EL (cell line): ENCODE measurements around the gene RHO.
"Not testable (repeated sequence)": the region's sequence is repeated elsewhere in the genome, so short reads cannot be mapped to it uniquely, and the experiment has no call there.

ENCODE experiments used
- DNase-seq: peaks from one replicate; pipeline ENCODE4 v3.0.0-alpha.2; 2016

The RHO gene

DNA sequence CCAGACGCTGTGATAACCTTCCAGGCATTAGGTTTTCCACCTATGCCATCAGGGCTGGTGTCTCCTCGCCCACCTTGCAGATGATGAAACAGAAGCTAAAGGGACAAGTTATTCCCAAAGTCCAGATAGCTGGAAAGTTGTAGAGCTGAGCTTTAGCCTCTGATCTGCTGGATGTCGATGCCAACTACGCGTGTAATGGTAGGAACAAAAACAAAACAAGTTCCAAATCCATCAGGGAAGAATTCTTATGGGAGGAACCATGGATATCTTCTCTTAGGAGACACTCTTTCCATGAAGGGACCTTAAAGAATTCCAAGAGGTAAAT is 28.1 kb upstream of the RHO start:
- DNase-seq, result no peak

DNA sequence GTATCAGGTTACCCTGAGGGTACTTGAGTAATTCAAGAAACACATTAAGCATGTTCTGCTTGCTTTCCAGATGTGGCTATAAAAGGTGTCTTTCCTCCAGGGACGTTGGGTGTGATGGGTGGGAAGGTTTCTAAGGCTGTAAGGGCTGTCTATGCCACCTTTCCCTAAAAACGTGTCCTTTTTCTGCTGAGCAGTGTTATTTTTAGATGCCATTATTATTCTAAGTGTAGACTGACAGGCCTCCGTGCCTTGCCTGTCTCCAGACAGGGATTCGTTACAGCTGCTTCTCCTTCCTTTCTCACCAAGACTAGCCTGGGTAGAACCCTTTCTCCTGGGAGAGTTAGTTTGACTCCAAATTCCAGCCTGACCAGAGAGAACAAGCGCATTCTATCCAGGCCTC is 26.8 kb upstream of the RHO start:
- no peak for DNase-seq

DNA sequence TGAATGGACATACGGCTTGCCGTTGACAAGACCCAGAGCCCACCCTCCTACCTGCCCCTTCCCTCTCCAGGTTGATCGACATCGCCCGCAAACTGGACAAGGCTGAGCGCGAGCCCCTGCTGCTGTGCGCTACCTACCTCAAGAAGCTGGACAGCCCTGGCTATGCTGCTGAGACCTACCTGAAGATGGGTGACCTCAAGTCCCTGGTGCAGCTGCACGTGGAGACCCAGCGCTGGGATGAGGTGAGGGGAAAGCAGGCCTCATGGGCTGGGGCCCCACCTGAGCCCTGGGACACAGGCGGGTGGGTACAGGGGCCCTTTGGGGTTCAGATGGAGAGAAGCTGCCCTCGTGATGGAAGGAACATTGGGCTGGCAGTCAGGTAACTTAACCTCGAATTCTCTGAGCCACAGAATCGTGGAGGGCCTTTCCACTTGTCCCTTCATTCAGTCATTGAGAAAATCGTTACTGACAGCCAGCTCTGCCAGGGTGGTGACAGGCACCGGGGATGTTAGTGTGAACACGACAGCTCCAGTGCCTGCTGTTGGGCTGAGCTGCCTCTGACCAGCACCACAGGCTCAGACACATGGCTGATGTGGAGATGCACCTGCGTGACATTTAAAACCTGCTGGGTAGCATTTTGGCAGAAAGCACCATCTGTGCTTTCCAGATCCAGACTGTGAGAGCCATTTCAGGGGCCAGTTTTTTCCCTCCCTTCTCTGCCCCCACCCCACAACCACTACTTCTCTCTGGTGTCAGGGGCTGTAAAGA is 25.6 kb upstream of the RHO start:
- DNase-seq, result no peak

DNA sequence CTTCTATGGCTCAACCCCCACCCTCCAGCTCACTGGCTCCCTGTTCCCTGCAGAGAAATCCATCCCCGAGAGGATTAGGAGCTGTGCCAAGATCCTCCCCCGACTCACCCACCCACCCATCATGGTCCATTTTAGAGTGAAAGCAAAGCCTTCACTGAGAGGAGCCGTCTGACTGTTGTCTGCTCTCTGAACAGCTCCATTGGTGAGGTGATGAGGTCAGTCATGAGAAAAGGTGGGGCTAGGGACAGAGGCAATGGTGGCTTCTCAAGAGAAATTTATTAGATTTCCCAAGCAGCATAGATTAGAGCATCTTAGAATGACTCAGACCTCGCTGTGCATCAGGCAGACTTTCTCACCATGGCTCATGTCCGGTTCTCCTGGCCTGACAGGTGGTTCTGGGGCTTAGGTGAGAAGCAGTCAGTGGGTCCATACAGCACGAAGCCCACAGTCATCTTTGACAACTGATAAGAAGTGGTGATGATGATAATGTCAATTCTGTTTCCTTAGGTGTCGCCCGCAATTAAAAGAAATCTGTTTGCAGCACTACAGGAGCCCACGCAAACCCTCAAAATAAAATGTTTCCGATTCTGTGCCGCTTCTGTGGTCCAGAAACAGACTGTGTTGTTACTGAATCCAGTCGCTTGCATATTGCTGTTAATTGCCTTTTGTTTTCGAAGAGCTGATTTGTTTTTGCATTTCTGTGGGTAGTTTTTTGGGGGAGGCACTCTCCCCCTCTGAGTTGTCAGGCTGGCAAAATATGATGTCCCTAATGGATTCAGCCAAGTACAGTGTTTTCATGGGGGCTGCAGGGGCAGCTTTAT is 24.8 kb upstream of the RHO start:
- DNase-seq, result no peak

GRCh38 chr3:129504471-129505100 is 23.9 kb upstream of the RHO start:
- no peak for DNase-seq

DNA sequence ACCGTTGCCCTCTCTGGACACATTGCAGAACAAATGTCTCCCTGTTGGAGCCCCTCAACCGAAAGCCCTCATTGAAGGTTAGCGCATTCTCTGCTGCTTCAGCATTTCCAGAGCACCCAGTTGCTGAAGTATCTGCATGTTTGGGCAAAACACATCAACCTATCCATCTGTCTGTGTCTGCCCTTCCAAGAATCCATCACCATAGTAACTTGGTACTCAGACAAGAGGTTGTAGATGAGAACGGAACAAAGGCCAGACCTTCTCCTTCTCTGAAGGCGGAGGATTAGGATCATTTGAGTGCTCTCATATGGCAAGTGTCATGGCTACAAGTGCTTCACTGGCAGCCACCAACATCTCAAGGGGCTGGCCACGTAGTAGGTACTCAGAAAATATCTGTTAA is 23.1 kb upstream of the RHO start:
- DNase-seq, result no peak

GRCh38 chr3:129506231-129506742 is 22.2 kb upstream of the RHO start:
- no peak for DNase-seq

DNA sequence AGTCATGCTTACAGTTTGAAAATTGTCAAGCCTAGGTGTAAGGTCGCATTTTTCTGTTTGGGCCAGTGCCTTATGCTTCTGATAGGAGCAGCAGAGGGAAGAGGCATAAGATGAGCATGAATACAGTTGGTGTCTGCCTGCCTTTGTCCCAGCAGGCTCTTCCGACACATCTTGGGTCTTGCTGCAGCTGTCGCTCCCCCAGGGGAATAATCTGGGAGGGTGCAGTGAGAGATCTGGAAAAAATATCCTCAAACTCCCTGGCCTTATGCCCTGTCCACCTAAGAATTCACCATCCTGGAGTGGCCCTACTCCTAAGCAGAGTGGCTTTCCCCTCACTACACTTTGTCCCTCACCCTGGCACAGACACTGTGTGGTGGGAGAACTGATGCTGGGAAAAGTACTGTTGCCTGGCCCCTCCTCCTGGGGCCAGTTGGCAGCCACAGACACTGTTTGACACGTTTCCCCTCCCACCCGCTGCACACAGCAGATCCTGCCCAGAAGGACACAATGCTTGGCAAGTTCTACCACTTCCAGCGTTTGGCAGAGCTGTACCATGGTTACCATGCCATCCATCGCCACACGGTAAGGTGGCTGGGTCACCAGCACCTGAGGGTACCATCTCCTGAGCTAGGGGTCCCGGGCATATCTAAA is 21.1 kb upstream of the RHO start:
- no peak for DNase-seq

DNA sequence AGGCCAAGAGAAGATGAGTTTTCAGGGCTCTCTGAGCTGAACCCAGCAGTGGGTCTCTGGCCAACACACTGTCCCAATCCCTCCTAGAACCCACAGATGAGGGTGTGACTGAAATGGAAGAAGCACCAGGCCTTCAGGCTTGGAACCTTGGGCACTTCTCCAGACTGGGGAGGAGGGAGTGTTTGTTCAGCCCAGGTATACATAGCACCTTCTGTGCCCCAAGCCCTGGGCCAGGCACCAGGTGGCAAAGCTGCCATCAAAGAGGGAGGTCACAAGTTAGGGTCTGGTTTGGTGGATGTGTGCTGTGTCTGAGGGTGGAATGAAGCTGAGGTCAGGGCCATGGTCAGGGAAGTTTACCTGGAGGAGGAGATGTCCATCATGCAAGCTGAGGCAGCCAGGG is 15.8 kb upstream of the RHO start:
- DNase-seq, result no peak

- DNase-seq, result no peak
Measured at GRCh38 chr3:129513705-129514104, 14.7 kb upstream of the RHO start.

DNA sequence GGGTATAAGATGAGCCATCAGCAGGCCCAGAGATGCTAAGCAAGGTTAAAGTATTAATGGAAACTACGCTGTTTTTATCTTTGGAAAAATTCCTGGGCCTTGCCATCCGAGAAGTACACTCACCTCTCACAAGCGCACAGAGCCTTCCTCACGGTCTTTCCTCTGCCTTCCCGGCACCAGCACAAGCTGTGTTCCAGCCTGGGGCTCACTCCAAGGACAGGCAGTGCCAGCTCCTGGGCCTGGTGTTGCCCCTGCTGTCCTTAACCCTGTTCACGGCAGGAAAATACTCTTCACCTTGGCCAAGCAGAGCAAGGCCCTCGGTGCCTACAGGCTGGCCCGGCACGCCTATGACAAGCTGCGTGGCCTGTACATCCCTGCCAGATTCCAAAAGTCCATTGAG is 14.3 kb upstream of the RHO start:
- DNase-seq, result no peak

GRCh38 chr3:129514563-129514962 is 13.9 kb upstream of the RHO start:
- no peak for DNase-seq

DNA sequence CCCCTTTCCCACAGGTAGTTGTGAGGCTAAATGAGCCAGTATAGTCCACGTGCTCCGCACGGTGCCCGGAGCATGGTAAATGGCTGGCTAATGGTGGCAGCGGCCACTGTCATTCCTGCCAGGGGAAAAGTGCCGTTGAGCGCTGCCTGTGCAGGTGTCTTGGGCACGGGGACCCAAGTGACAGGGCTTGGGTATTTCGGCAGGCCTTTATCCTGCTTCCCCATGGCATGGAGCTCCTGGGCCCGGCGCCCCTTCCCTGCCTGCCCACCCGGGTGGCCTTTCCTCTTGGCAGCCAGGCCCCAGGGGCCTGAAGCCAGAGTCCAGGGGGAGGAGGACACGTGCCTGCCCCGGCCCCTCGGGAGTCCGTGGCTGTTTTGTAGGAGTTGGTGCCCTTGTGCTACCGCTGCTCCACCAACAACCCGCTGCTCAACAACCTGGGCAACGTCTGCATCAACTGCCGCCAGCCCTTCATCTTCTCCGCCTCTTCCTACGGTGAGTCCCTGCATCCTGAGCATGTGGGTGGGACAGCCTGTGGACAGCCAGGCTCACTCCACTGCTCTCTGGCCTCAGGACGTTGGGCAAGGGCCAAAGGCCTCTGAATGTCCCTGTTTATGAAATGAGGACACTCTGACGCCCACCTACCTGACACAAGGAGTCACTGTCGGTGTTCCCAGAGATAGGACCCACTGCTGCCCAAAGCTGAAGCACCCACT is 13.2 kb upstream of the RHO start:
- DNase-seq, result not testable (repeated sequence)

DNA sequence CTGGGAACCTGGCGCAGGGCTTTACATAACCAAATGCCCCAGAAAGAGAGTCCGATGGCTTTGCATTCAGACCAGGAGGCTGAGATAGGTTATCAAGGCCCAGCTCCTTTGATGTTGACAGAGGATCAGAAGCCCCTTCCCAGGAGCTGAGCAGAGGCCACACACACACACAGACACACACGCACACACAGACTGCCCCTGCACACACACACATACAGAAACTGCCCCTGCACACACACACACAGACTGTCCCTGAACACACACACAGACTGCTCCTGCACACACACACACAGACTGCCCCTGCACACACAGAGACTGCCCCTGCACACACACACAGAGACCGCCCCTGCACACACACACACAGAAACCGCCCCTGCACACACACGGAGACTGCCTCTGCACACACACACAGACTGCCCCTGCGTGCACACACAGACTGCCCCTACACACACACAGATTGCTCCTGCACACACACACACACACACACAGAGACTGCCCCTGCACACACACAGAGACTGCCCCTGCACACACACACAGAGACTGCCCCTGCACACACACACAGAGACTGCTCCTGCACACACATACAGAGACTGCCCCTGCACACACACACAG is 12.5 kb upstream of the RHO start:
- not testable (repeated sequence) for DNase-seq

DNA sequence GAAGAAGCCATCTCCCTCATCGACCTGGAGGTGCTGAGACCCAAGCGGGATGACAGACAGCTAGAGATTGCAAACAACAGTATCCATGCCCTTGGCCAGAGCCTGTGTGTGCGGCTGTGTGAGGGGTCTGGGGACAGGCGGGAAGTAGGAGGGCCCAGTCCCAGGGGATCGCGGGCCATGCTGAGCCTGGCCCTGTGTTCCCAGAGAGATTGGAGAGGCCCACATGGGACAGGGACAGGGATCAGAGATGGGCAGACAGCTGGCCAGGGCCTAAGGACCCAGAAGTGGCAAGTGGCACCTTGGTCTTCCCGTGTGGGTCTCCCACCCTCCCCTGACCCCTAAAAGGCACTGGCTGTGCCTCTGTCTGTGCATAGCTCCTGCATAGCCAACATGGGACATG is 10.9 kb upstream of the RHO start:
- DNase-seq, result no peak

GRCh38 chr3:129518038-129518561 is 10.3 kb upstream of the RHO start:
- DNase-seq, result no peak

DNA sequence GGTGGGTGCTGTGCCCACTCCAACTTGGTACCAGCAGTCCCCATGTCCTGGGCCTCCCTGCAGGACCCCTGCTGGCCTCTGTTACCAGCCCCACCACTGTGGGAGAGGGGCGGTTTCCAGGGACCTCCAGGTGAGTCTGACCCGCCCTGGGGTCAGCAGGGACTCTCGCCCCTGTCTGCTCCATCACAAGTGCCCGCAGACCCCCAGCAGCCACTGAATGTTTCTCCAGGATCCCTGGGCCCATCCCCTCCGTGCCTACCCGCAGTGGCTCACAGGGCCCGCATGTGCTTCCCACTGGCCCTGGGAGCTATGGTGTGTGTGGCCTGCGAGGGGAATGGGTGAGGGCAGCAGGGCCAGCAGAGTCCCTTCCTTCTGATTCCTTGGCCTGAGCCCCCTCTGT is 9.9 kb upstream of the RHO start:
- DNase-seq, result no peak

GRCh38 chr3:129519449-129519848 is 9.0 kb upstream of the RHO start:
- no peak for DNase-seq

DNA sequence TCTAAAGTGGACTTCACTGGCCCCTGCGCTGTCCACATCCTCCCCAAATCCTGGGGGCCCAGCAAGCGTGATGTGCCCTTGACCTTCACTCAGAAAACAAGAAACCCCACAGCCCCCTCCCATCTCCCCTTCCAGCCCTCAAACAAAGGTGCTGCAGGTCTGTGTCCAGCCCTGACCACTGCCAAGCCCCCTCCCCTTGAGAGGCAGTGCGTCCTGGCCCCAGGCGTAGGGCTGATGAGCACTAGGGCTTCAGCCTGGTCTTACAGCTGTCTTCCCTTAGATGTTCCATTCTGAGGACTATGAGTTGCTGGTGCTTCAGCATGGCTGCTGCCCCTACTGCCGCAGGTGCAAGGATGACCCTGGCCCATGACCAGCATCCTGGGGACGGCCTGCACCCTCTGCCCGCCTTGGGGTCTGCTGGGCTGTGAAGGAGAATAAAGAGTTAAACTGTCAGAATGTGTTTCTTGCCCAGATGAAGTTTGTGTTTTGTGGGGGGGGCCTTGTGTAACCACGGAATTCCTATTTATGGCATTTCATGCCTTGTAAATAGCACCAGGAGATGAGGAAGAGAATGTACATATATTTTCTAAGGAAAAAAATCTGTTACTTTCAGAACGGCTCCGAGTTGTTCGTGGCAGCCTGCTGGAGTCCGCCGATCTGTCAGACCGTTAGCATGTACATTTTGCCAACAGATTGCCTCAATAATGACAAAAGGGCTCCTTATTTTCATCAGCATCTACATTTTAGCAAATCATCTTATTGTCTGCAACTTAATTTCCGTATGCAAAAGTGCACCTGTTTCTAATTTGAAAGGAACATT is 8.3 kb upstream of the RHO start:
- no peak for DNase-seq

DNA sequence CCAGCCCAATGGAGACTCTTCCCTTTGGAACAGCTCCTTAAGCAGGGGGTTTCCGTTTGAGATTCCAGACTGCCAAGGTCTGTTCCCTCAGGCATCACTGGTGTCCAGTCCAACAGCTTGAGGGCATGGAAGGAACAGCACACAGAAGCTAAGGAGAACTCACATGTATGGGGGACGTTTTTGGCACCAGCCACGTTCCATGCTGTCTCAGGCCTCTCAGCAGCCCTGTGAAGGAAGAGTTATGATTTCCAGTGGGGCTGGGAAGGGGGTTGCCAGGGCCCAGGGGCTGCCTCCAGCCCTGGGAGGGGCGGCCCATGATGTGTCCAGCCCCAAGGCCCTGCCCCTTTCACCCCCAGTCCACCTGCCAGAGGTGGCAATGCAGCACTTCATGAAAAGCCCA is 7.5 kb upstream of the RHO start:
- DNase-seq, result peak; percentile 26

GRCh38 chr3:129521611-129522010 is 6.8 kb upstream of the RHO start:
- no peak for DNase-seq
